Stimulated activated CD8-positive, alpha-beta memory T cell treated with anti-CD3 and anti-CD28 coated beads, Interleukin-4, amount 100 ng/mL, for 4 hours (primary cell): Measurements from ENCODE around the gene USP24.

Source experiments
- DNase-seq, 2 donors: peaks; one replicate each; pipeline ENCODE4 v3.0.0-alpha.2; 2020; ENCODE audit warnings: low read depth in 2 of 2, low spot score in 1 of 2

The USP24 gene

GRCh38 chr1:55055951-55056631 lies 159.1 kb downstream of the USP24 start:
- no peak for DNase-seq

DNA sequence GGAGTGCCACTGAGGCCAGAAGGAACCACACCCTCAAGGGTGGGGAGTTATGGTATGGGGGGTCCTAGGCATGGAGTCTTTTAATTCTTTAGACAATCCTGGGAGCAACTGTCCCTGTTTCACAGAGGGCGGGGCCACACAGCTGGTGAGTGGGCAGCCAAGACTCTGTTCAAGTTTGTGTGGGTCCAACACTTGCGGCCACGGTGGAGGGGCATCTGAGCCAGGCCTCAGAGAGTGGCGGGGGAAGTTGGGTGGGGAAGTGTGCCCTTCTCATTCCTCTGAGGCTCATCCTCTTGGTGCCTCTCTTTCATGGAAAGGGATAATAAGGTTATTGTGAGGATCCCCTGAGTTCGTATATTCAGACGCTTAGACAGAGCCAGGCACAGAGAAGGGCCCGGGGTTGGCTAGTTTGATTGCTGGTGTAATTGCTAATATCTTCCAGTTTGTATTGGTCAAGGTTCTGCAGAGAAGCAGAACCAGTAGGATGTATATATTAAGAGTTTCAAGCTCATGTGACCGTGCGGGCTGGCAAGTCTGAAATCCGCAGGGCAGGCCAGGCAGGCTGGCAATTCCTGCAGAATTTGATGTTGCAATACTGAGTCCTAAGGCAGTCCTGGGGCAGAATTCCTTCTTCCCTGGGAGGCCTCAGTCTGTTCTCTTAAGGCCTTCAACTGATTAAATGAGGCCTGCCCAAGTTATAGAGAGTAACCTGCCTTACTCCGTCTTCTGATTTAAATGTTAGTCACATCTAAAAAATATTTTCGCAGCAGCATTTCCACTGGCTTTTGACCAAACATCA lies 159.9 kb downstream of the USP24 start:
- DNase-seq, result no peak

DNA sequence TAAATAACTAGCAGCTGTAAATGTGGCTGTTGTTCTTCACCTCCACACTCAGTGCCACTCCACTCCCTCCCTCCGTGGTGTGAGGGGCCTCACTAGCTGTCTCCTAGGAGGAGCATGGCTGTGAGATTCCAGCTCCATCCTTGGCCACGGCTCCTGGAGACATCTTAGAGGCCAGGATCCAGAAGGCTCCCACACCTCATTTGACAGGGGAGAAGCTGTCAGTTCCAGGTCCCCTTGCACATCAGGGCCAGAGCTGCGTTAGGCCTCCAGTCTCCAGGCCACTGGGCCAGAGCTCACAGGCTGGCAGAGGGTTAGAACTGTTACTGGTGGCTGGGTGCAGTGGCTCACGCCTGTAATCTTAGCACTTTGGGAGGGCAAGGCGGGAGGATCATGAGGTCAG lies 160.8 kb downstream of the USP24 start:
- no peak for DNase-seq

- DNase-seq, result no peak
These were observed 161.8 kb downstream of the USP24 start for GRCh38 chr1:55053265-55053954.

- no peak for DNase-seq
These were observed 162.7 kb downstream of the USP24 start for GRCh38 chr1:55052221-55053142.

DNA sequence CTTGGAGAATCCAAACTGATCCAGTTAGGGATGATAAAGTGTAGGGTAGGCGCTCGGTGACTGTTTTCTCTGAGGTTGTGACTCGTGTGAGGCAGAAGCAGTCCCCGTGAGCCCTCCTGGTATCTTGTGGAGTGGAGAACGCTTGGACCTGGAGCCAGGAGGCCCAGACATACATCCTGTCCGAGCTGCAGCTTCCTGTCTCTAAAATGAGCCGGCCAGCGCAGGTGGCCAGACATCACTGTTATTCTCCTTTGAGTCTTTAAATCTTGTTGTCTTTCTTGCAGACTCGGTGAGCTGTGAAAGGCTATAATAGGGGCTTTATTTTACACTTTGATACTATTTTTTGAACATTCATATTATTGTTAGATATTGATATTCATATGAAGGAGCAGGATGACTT lies 163.5 kb downstream of the USP24 start:
- no peak for DNase-seq

DNA sequence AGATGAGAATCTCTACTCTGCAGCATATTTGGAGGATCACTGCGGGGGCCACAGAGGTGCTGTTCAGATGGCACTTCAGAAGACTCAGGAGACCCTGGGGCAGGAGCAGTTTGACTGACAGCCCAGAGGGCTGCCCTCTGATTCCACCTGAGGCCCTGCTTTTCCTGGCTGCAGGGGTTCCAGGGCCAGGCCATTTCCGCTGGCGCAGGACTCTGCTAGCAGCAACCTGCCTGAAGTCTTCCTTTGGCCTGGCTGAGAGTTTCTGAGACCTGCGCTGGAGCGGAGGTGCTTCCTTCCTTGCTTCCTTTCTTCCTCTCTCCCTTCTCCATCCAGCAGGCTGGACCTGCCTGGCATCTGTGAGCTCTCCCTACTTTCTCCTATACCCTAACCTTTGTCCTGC lies 164.0 kb downstream of the USP24 start:
- no peak for DNase-seq

DNA sequence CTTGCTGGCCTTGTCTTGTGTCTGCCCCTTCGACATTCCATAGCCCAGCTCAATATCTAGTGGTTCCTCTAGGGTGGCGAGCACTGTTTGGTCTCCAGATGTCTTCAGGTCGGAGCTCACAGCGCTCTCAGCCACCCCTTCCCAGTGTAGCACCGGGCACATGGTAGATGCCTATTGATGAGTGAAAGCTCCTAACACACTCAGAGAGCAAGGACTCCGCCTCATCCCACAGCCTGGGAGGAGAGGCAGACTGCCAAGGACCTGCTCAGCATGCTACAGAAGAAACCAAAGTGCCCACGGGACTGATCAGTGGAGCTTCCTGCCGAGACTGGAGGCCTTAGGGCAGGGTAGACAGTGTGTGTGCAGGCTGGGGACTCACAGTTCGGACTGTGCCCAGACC lies 164.9 kb downstream of the USP24 start:
- no peak for DNase-seq

DNA sequence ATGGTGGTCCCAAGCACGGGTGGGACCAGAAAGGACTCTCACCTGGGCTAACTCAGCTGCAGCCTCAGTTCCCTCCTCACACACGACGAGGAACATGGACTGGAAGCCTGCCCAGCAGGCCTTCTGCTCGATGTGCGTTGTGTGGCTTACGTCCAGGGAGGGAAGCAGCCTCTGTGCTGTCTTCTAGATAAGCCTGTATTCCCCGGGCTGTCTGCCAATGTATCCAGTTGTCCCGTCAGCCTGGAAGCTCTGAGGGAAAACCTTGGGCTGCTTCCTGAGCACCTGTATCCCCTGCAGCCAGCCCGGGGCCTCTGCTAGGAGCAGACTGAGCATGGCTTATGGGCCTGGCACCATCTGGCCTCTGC lies 165.3 kb downstream of the USP24 start:
- DNase-seq, result no peak

DNA sequence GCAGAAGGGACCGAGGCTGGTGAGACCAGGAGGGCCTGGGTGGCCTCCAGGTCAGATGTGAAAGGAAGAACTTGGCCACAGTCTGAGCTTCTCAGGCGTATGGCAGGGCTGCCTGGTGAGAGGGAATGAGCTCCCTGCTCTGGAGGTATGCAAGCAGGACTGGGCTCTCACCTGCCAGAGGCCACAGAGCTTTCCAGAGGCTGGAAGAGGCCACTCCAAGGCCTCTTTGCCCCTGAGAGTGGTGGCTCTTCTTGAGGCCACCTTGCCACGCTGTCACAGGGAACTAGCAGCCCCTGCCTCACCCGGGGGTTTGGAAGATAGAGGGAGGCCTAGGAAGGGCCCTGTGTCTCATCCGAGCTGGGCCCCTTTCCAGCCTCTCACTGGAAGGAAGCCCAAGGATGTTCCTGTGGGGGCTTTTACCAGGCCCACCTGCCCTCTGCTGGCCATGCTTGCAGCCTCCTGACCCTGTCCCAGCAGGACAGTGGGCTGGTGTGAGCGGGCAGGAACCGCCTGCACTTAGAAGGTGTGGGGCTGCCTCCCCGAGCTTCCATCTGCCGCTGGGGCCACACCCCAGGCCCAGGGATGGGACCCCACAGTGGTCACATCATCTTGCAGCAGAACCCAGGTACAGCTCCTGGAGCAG lies 165.8 kb downstream of the USP24 start:
- DNase-seq, result no peak

DNA sequence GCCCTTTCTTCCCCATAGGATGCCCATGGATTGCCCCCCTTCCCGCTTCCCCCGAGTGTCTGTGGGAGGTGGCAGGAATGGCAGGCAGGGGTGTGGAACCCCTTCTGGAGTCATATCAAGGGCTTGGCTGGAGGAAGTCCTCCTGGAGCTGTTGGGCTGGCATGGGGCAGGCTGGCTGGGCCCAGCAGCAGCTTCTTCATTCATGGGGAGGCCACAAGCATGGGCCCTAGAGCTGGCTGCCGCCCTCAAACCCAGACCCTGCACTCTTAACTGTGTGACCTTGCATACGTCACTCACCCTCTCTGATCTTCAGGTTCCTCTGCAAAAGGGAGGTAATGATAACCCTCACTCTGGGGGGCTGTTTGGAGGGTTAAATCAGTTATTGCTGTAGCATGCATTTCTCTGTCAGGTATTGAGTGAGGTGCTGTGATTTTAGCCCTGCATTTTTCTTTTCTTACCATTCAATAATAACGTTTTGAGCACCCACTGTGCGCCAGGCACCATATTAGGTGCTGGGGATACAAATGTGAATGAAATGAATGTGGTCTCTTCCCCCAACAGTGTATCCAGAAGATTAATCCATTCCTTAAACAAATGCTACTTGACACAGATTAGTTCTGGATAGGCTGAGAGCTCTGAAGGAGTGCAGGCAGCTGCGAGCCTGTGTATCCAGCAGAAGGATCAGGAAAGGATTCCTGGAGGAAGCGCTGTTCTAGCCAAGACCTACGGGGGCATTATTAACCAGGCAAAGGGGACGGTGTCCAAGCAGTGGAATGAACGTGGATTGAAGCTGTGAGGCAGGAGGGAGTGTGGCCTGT lies 166.5 kb downstream of the USP24 start:
- DNase-seq, result no peak

DNA sequence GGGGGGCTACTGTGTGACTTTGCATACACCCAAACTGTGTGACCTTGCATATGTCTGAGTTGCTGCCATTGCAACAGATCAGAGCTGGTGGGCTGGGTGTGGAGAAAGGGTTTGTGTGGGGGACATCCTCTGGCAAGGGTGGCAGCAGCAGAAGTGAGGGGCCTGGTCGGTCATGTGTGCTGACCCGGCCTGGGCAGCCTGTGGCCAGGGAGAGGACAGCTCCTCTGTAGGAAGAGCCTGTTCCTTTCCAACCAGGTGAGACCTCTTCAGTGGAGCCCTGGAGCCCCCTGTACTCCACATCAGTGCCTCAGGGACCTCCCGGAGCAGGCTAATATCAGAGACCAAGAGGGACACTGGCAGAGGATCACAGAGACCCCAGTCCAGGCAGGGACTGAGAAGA lies 167.6 kb downstream of the USP24 start:
- no peak for DNase-seq

DNA sequence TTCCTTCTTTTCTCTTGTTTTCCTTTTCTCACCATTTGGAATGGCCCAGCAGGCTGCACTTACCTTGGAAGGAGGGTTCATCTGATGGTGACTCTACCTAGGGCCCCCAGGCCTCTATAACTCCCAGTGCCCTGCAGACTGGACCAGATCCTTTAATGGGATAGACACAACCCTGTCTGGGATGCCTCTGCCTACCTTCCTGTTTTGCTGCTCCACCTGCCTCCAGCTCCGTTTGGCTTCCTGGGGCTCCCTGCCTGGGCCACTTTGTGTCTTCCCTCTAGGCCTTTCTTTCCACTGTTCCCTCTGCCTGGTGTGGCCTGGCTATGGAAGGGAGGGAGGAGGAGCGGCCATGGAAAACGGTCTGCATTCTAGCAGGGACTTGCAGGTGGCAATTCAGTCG lies 168.3 kb downstream of the USP24 start:
- DNase-seq, result no peak

DNA sequence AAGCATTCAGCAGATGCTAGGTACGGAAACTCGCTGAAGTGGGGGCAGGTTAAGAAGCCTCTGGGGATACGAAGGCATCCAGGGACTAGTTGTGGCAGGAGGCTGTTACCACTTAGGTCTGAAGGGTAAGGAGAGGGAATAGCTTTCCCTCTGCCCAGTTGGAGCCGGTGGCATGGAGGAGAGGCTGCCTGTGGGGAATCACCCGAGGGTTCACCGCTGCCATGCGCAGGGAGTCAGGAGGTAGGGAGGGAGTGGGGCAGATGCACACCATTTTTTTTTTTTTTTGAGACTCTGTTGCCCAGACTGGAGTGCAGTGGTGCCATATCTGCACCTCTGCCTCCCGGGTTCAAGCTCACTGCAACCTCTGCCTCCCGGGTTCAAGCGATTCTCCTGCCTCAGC lies 169.7 kb downstream of the USP24 start:
- no peak for DNase-seq

DNA sequence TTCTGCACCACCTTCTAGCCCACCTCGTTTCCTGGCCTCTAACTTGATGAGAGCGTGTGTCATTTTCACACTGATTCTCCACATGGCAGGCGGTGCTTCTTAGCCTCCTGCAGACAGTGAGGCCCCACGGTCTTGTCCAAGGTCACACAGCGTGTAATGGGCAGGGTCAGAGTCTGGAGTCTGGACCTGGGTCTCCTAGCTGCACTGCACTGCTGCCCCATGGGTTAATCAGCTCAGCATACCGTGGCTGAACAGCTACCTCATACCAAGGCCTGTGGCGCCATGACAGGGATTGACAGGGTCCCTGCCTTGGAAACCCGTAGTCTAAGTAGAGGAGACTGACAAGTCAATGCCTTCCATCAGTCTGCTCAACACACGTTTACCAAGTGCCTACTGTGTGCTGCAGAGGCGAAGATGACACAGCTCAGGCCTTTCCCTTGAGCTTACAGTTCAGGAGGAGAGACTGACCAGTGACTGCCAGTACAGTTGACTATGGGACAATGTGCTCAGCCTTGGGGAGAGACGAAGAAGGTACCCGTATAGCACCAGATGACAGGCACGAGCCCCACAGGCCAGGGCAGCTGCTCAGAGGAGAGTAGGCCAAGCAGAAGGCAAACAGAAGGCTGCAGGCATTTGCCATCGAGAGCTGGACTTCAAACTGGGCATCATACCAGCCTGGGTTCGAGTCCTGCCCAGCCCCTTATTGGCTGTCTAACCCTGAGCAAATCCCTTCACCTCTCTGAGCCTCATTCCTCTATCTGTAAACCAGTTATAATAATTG lies 170.4 kb downstream of the USP24 start:
- DNase-seq, result no peak

- no peak for DNase-seq
These were observed 171.4 kb downstream of the USP24 start for GRCh38 chr1:55043726-55044125.

- no peak for DNase-seq
These were observed 172.2 kb downstream of the USP24 start for GRCh38 chr1:55043011-55043410.

DNA sequence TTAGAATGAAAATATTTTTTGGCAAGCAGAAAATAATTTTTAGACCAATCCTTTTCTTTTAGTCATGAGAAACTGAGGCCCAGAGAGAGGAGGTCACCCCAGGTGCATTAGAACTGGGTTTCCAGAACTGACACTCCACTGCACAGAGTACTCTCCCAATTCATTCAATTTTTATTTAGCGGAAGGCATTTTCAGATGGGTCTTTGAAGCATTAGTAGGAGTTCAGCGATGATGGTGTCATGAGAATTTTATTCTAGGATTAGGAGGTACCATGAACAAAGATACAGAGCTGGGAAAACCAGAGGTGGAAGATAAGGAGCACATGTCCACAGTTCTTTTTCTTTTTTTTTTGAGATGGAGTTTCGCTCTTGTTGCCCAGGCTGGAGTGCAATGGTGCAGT lies 173.6 kb downstream of the USP24 start:
- DNase-seq, result no peak

- DNase-seq, result no peak
These were observed 174.2 kb downstream of the USP24 start for GRCh38 chr1:55040933-55041494.
